Uterus (tissue), 2 donors: Measurements from ENCODE around the gene KHK.

Experiments used
- CTCF ChIP-seq, 4 experiments: fragments of 200-600 bp in 2 of 4; fragments of 450-650 bp in 2 of 4; sonication (generic) in 2 of 4; IDR thresholded peaks; one replicate each; pipeline ENCODE4 v1.5.1; 2016 to 2019; ENCODE audit warnings: antibody characterized with exemption in 4 of 4, mild to moderate bottlenecking in 2 of 4, moderate library complexity in 1 of 4
- POLR2A ChIP-seq, 2 donors: fragments of 450-650 bp; IDR thresholded peaks; one replicate each; pipeline ENCODE4 v1.6.1; 2016; ENCODE audit warnings: antibody characterized with exemption in 2 of 2, mild to moderate bottlenecking in 1 of 2, moderate library complexity in 1 of 2

GRCh38 chr2:27100036-27100435, 13.5 kb downstream of the KHK start:
- TF ChIP-seq POLR2A (IDR thresholded peaks at IDR 0.05), result no peak
- TF ChIP-seq CTCF (IDR thresholded peaks at IDR 0.05), result no peak
